ENCODE data around the gene OR11L1. TPM values are rescaled to one million over a fixed set of nuclear protein-coding genes. Genes with fewer than 3 reads are reported as not detected.

The OR11L1 gene
- total RNA-seq, 1 donor from 2014 or later = not detected

DNA sequence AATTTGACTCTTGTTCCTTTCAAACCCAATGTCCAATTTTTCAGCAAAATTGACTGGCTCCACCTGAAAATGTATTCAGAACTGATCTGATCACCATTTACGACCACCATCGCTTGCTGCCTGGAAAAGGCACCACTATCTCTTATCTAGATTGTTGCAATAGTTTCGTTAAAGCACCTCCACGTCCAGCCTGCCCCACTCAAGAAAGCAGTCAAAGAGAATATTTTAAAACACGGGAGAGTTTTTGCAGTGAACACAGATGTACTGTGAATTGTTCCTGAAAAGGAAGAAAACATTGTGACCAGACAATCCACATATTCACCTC, 4.0 kb upstream of the OR11L1 start:
- no peak overlapping the region for H3K27ac Mint-ChIP-seq
- H3K9me3 Mint-ChIP-seq = no peaks in the 10 kb centered on the region
- H3K36me3 Mint-ChIP-seq (ENCODE audit: low read depth) = no peaks in the 10 kb centered on the region
- no peak overlapping the region for H3K4me3 Mint-ChIP-seq
- no peaks in the 10 kb centered on the region for H3K4me1 Mint-ChIP-seq (ENCODE audit: low read depth)
- DNase-seq (ENCODE audit: low spot score) = no peak
- intact Hi-C loops (cut with micrococcal nuclease) = no loop called here
- H3K27me3 Mint-ChIP-seq (ENCODE audit: insufficient read depth) = no peaks in the 10 kb centered on the region

GRCh38 chr1:247845011-247845692, 3.5 kb upstream of the OR11L1 start:
- no peak for DNase-seq (ENCODE audit: low spot score)
- Mint-ChIP-seq H3K9me3 (no peaks in the 10 kb centered on the region), H3K36me3 (ENCODE audit: low read depth) (no peaks in the 10 kb centered on the region), H3K27me3 (ENCODE audit: insufficient read depth) (no peaks in the 10 kb centered on the region), H3K27ac (no peak overlapping the region), H3K4me3 (no peak overlapping the region), H3K4me1 (ENCODE audit: low read depth) (no peaks in the 10 kb centered on the region)
- intact Hi-C loops (cut with micrococcal nuclease) = no loop called here

- Mint-ChIP-seq H3K27me3 (ENCODE audit: insufficient read depth) (no peaks in the 10 kb centered on the region), H3K36me3 (ENCODE audit: low read depth) (no peaks in the 10 kb centered on the region), H3K4me3 (no peak overlapping the region), H3K4me1 (ENCODE audit: low read depth) (no peaks in the 10 kb centered on the region), H3K9me3 (no peaks in the 10 kb centered on the region), H3K27ac (no peak overlapping the region)
- DNase-seq (ENCODE audit: low spot score) = no peak
- intact Hi-C loops (cut with micrococcal nuclease) = no loop called here
These were observed 1.7 kb upstream of the OR11L1 start for GRCh38 chr1:247843411-247843810.

DNA sequence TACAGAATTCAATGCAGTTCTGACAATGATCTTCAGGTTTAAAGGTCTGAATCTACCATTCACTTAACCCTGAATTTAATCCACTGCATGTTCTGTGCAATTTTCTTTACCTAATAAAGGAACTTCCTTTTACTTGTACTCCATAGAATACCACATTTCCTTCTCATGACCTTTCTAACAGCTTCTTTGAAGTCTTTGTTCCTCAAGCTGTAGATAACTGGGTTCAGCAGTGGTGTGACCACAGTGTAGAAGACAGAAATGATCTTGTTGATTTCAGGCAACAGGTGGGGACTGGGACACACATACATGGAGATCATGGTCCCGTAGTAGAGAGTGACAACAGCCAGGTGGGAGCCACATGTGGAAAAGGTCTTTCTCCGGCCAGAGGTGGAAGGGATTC, 878 bp downstream of the OR11L1 start:
- Mint-ChIP-seq H3K9me3 (no peaks in the 10 kb centered on the region), H3K4me3 (no peak overlapping the region), H3K36me3 (ENCODE audit: low read depth) (no peaks in the 10 kb centered on the region), H3K27me3 (ENCODE audit: insufficient read depth) (no peaks in the 10 kb centered on the region), H3K4me1 (ENCODE audit: low read depth) (no peaks in the 10 kb centered on the region), H3K27ac (no peak overlapping the region)
- no peak for DNase-seq (ENCODE audit: low spot score)
- intact Hi-C loops (cut with micrococcal nuclease) = no loop called here

DNA sequence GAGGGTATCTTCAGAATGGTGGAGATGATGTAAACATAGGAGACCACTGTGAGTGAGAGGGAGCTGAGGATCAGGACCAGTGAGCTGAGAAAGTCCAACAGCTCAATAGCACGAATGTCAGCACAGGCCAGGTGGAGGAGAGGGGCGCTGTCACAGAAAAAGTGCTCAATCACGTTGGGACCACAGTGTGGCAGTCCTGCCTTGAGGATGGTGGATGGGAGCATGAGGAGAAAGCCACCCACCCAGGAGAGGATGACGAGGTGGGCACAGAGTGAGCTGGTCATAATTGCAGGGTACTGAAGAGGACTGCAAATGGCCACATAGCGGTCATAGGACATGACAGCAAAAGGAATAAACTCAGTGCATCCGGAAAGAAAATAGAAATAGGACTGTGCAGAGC, 8.1 kb downstream of the OR11L1 start:
- intact Hi-C loops (cut with micrococcal nuclease) = no loop called here
- no peak overlapping the region for H3K4me3 Mint-ChIP-seq
- DNase-seq (ENCODE audit: low spot score) = no peak
- H3K4me1 Mint-ChIP-seq (ENCODE audit: low read depth) = no peaks in the 10 kb centered on the region
- no peaks in the 10 kb centered on the region for H3K27me3 Mint-ChIP-seq (ENCODE audit: insufficient read depth)
- H3K36me3 Mint-ChIP-seq (ENCODE audit: low read depth) = no peaks in the 10 kb centered on the region
- H3K27ac Mint-ChIP-seq = no peak overlapping the region
- no peaks in the 10 kb centered on the region for H3K9me3 Mint-ChIP-seq

- no peak overlapping the region for H3K4me3 Mint-ChIP-seq
- DNase-seq (ENCODE audit: low spot score) = no peak
- H3K4me1 Mint-ChIP-seq (ENCODE audit: low read depth) = no peaks in the 10 kb centered on the region
These were observed 12.0 kb downstream of the OR11L1 start for GRCh38 chr1:247829656-247830055.

GRCh38 chr1:247825362-247825761, 16.3 kb downstream of the OR11L1 start:
- H3K9me3 Mint-ChIP-seq = no peaks in the 10 kb centered on the region
- H3K27ac Mint-ChIP-seq = no peak overlapping the region
- no peaks in the 10 kb centered on the region for H3K36me3 Mint-ChIP-seq (ENCODE audit: low read depth)
- H3K4me3 Mint-ChIP-seq = no peak overlapping the region
- DNase-seq (ENCODE audit: low spot score) = no peak
- intact Hi-C loops (cut with micrococcal nuclease) = no loop called here
- peaks cover under 1% of the 10 kb centered on the region for H3K27me3 Mint-ChIP-seq (ENCODE audit: insufficient read depth)
- H3K4me1 Mint-ChIP-seq (ENCODE audit: low read depth) = no peaks in the 10 kb centered on the region

More at GRCh38 chr1:247829656-247830055, 12.0 kb downstream of the OR11L1 start:
- Mint-ChIP-seq H3K36me3 (ENCODE audit: low read depth) (no peaks in the 10 kb centered on the region), H3K27ac (no peak overlapping the region), H3K9me3 (no peaks in the 10 kb centered on the region), H3K27me3 (ENCODE audit: insufficient read depth) (no peaks in the 10 kb centered on the region)
- intact Hi-C loops (cut with micrococcal nuclease) = no loop called here

DNA sequence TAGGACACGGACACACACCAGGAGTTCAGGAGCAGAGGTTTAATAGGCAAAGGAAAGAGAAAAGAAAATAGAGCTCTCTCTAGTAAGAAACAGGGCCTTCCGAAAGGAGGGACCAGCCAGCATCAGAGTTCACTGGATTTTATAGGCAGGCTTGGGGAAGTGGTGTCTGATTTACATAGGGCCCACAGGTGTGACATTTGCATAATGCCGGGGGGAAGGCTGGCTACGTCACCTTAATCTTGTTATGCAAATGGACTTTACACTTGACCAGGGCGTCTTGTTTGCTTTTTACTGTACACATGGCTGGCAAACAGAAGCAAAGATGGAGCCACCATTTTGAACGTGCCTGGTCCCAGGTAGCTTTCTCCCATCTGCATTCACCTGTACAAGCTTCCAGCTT, 17.7 kb downstream of the OR11L1 start, which contains the start of gene OR14A16:
Gene OR14A16, minus strand, starts transcription at position 97 of the 400 bp plus-strand sequence. CDS start 8,390 bp downstream, outside the sequence.
- Mint-ChIP-seq H3K27me3 (ENCODE audit: insufficient read depth) (peaks cover 3% of the 10 kb centered on the region), H3K4me3 (no peak within 1 kb of the TSS), H3K4me1 (ENCODE audit: low read depth) (no peaks in the 10 kb centered on the region), H3K9me3 (no peaks in the 10 kb centered on the region), H3K36me3 (ENCODE audit: low read depth) (no peaks in the 10 kb centered on the region), H3K27ac (no peak within 1 kb of the TSS)
- DNase-seq (ENCODE audit: low spot score) = no peak
- intact Hi-C loops (cut with micrococcal nuclease) = no loop called here

GRCh38 chr1:247822060-247822459, 19.6 kb downstream of the OR11L1 start:
- Mint-ChIP-seq H3K36me3 (ENCODE audit: low read depth) (no peaks in the 10 kb centered on the region), H3K27me3 (ENCODE audit: insufficient read depth) (peaks cover 3% of the 10 kb centered on the region), H3K9me3 (no peaks in the 10 kb centered on the region), H3K27ac (no peak overlapping the region), H3K4me1 (ENCODE audit: low read depth) (no peaks in the 10 kb centered on the region), H3K4me3 (no peak overlapping the region)
- DNase-seq (ENCODE audit: low spot score) = no peak
- intact Hi-C loops (cut with micrococcal nuclease) = no loop called here

DNA sequence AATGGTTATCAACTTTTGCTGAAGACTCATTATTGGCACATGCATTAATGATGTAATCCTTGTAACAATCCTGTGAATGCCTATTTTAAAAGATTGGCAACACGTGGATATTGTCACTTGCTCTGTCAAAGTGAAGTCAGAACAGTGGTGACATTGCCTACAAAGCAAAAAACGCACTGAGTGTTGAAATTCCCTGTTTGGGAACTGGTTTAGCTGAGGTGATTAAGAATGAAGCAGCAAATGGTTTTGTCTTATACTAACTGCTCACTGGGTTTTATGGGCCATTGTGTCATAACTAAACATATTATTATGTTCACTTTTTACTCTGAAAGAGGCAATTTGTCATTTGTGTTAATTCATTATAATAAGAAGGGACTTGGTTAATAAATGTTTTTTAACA, 29.1 kb downstream of the OR11L1 start:
- H3K27me3 Mint-ChIP-seq (ENCODE audit: insufficient read depth) = no peaks in the 10 kb centered on the region
- no peaks in the 10 kb centered on the region for H3K4me1 Mint-ChIP-seq (ENCODE audit: low read depth)
- no peaks in the 10 kb centered on the region for H3K36me3 Mint-ChIP-seq (ENCODE audit: low read depth)
- H3K4me3 Mint-ChIP-seq = no peak overlapping the region
- intact Hi-C loops (cut with micrococcal nuclease) = no loop called here
- no peak for DNase-seq (ENCODE audit: low spot score)
- no peak overlapping the region for H3K27ac Mint-ChIP-seq
- no peaks in the 10 kb centered on the region for H3K9me3 Mint-ChIP-seq

DNA sequence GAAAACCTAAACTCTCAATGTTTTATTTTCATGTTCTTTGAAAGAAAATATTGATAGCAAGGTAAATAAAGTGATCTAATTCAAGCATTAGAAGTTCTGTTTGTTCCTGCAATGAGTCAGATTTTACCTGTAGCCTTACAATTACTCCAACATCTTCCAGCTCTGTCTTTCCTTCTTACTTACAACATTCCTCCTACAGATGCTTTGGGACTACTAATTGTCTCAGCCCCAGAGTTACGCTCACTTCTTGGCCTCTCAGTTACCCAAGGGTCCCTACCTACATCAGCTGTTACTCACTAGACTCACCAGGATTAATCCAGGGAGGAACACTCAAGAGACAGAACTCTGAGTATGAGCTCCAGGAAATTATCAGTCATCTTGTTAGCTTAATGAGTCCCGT, 44.2 kb downstream of the OR11L1 start:
- H3K4me3 Mint-ChIP-seq = no peak overlapping the region
- DNase-seq (ENCODE audit: low spot score) = no peak
- no peaks in the 10 kb centered on the region for H3K9me3 Mint-ChIP-seq
- H3K27ac Mint-ChIP-seq = no peak overlapping the region
- no peaks in the 10 kb centered on the region for H3K27me3 Mint-ChIP-seq (ENCODE audit: insufficient read depth)
- intact Hi-C loops (cut with micrococcal nuclease) = no loop called here
- no peaks in the 10 kb centered on the region for H3K36me3 Mint-ChIP-seq (ENCODE audit: low read depth)
- no peaks in the 10 kb centered on the region for H3K4me1 Mint-ChIP-seq (ENCODE audit: low read depth)

Other genes starting within 250 kb of the OR11L1 start
- not detected in 2 replicates for gene OR2G3, start 236.3 kb downstream of the OR11L1 start, total RNA-seq
- gene OR13G1, start 162.2 kb downstream of the OR11L1 start, total RNA-seq = not detected in 2 replicates
- gene OR6F1, start 125.2 kb downstream of the OR11L1 start, total RNA-seq = not detected in 2 replicates
- gene OR14K1, start 103.3 kb downstream of the OR11L1 start, total RNA-seq = not detected in 2 replicates
- not detected in 2 replicates for gene OR14A2, start 93.8 kb downstream of the OR11L1 start, total RNA-seq
- not detected in 2 replicates for gene OR1C1, start 81.3 kb downstream of the OR11L1 start, total RNA-seq
- not detected in 2 replicates for gene OR14A16, start 17.8 kb downstream of the OR11L1 start, total RNA-seq
- 0.32 and 0.36 TPM in 2 replicates for gene TRIM58, start 15.3 kb upstream of the OR11L1 start, total RNA-seq
- gene OR2W3, start 53.7 kb upstream of the OR11L1 start, total RNA-seq = 0.22 TPM in 1 of 2 replicates, not detected in the other
- gene OR2T8, start 78.4 kb upstream of the OR11L1 start, total RNA-seq = not detected in 2 replicates
- gene OR2AJ1, start 83.0 kb upstream of the OR11L1 start, total RNA-seq = not detected in 2 replicates
- gene OR2L8, start 107.0 kb upstream of the OR11L1 start, total RNA-seq = 0.21 TPM in 1 of 2 replicates, not detected in the other
- not detected in 2 replicates for gene OR2AK2, start 123.3 kb upstream of the OR11L1 start, total RNA-seq
- gene OR2L5, start 171.8 kb upstream of the OR11L1 start, total RNA-seq = not detected in 2 replicates
- gene OR2L2, start 188.2 kb upstream of the OR11L1 start, total RNA-seq = 0.07 and 0.08 TPM in 2 replicates
- not detected in 2 replicates for gene OR2L3, start 204.9 kb upstream of the OR11L1 start, total RNA-seq